ENCODE data around the gene RASSF4.

DNA sequence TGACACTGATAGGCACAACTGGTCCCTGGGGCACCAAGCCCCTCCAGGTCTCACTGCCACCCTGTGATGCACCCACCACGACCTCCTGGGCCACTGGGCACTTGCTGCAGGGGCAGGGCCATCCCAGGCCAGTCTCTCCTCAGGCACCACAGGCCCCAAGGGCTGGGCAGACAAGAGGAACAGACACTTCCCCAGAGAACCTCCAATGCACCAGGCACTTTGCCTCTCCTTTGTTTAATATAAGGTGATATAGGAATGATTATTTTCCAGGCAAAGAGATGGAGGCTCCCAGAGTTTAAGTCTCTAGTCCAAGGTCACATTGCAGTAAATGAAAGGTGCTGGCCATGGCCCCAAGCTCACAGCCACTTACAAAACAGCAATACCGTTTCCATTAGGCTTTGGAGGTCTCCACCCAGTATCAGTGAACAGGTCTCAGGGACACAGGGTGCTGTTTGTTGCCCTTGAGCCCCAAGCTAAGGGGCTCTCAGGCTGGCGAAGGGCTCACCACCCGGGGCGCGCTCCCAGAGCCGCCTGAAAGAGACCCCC is 14.6 kb downstream of the RASSF4 start:
- TF ChIP-seq CTCF (IDR thresholded peaks at IDR 0.05), result no peak
- TF ChIP-seq POLR2A (IDR thresholded peaks at IDR 0.05), result no peak
